GM21786 (cell line): ENCODE data around the gene VPS33A.
"Not testable (repeated sequence)": the region's sequence is repeated elsewhere in the genome, so short reads cannot be mapped to it uniquely, and the experiment has no call there.

ENCODE experiments used
- ATAC-seq: cut with Tn5 transposase; IDR thresholded peaks from one replicate; pipeline ENCODE4 v1.9.1; 2021; ENCODE audit not compliant: unreplicated experiment

VPS33A gene

DNA sequence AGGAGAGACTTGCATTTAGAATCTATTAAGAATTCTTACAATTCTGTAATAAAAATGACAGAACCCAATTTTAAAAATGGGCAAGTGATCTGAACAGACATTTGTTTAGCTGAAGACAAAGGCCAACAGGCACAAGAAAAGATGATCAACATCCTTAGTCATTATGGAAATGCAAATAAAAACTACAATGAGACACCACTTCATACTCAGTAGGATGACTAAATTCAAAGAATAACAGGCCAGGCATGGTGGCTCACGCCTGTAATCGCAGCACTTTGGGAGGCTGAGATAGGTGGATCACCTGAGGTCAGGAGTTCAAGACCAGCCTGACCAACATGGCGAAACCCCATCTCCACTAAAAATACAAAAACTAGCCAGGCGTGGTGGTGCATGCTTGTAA, 7.8 kb downstream of the VPS33A start:
- not testable (repeated sequence) for ATAC-seq

DNA sequence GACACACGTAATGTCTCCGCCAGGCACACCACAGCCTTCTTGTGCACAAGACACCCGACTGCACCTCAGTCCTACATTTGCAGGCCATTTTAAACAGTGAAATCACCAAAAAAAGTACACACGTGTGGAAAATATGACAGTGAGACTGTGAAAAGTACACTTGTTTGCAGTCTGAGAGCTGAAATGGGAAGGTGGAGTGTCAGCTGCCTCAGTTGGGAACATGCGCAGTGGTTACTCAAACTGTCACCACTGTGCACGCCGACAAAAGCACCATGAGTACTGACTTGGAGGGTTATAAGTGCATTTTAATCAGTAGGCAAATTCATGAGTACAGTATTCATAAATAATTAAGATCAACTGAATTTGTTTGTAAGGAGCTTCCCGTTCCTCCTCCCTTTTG, 15.8 kb downstream of the VPS33A start:
- ATAC-seq: no peak

DNA sequence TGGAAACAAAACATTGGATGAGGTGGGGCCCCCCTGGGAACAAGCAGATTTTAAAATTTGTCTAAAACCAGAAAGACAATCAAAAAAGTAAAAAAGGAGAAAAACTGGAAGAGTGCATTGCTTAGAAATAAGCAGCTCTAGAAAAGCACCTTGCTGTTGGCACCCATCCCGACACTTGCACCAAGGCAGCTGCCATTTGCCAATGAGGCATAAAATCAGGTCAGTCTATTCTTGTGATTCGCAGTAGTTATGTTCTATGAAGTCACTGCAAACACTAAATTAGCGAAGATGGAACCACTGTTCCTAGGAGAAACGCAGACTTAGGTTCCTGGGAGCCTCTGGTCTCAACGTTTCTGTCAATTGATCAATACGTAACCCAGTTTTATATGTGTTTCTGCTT, 16.2 kb downstream of the VPS33A start:
- ATAC-seq: no peak

DNA sequence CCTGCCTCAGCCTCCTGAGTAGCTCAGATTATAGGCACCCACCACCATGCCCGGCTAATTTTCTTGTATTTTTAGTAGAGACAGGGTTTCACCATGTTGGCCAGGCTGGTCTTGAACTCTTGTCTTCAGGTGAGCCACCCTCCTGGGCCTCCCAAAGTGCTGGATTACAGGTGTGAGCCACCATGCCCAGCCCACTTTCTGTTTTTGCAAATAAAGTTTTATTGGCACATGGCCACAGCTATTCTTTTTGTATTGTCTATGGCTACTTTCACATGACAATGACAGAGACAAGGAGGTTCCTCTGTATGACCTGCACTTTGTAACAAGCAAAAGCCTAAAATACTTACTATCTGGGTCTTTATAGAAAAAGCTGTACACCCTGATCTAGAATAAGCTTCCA, 20.7 kb downstream of the VPS33A start:
- ATAC-seq: no peak

DNA sequence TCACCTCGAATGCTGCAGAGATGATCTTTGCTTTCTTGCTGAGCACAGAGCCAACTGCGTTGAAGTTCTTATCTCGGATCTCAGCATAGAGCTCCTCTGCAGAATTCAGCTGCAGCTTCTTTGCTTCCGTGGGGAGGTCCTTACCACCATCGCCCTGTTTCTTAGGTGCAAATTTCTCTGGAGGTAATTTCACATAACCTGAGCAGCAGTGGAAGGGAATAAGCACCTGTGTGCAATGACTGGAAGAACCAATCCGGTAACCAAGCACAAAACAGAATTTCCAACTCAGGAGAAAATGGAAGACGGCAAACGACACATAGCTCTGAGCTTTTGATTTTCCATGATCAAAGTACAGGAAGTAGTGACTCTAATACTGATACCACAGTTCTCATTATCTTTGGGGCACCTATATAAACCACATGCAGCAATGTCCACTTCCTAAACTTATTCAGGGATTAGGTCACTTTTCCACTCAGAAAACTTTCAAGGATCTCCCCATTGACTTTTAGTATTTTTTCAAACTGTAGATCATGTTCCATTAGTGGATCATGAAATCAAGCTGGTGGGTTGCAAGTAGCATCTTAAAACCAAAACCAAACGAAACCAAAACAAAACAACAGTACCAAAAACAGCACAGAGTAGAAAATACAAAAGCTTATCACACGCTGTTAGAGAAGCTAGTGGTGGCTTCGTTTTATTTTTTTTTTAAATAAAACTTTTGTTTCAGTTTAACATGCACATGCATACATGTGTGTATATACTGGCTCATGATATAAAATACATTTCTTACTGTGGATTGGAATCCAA, 21.5 kb downstream of the VPS33A start:
- ATAC-seq: no peak

DNA sequence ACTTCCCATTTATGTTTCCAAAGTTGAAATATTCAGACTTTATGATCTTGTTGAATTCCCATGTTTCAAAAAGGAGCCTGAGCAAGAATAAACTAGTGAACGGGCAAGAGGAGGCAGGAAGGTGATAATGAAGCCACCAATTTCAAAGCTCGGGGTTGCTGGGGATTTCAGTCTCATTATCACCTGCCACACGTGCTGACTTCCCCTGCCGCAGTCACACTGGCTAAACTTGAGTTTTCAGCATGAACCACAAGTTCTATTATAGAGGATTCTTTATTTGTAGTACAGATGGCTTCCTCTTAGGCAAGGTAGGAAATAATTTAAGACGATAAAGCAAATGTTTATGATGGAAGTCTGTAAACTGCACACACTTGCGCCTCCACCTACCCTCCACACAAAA, 22.3 kb downstream of the VPS33A start:
- no peak for ATAC-seq

DNA sequence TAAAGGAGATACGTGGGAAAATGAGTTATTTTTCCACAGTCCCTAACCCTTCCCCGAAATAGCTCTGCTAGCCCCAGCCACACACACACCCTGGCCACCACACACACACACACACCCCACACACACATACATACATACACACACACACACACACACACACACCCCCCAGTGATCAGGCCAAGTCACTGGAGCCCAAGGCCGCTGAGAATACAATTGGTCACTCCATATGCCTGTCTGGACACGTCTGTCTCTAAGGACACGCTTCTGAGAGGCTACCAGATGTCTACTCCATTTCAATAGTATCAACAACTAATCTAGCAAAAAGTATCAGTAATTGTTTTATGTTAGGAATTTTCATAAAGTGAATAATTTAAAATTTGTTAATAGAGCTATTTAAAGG, 27.4 kb downstream of the VPS33A start:
- no peak for ATAC-seq

DNA sequence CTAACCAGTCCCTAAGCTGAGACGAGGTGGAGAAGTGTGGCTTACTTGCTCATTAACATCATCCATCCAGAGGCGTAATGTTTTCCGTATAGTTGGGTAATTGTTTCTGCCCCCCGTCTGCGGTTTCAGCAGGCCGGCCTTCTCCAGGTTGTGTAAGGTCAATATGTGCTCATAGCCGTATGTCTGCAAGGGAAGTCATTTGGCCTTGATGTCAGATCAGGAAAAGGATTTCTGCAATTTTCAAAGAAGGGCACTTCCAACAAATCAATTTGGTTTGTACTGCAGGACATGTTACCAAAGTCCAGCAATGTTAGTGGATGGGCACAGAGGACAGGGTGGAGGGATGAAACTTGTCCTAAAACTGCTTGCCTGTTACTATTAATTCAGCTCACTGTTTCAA, 30.6 kb downstream of the VPS33A start:
- ATAC-seq: no peak

DNA sequence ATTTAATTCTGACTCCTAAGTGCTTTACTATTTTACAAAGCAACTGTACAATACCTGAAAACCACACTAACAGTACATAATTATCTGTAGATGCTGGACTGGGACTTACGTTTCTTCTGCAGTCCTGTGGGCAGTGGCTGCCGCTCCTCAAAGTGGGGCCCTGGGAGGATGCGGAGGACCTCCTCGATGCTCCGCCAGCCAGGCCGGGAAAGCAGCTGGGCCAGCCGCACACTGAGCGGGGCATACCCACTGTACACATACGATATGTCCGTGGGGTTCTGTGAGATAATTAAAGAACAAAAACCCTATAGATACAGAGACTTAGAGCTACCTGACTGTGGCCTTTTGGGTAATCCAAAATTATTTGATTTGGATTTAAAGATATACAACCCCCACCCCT, 33.6 kb downstream of the VPS33A start:
- ATAC-seq: no peak

DNA sequence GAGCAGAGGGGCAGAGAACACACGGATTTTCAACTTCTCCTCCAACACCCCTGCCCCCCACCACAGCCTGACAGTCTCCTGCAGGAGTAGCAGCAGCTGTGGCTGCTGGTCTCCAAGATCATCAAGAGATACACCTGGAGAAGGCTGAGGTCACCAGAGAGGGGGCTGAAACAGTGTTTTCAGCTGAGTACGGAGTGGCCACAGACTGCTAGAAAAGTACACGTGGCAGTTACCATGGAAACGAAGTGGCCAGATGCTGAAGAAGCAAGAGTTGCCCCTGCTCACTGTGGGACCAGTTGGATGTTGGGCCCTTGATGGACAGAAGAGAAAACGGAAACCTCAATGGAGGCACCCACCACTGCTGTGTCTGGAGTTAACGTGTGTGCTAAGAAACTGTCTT, 35.5 kb downstream of the VPS33A start:
- no peak for ATAC-seq

DNA sequence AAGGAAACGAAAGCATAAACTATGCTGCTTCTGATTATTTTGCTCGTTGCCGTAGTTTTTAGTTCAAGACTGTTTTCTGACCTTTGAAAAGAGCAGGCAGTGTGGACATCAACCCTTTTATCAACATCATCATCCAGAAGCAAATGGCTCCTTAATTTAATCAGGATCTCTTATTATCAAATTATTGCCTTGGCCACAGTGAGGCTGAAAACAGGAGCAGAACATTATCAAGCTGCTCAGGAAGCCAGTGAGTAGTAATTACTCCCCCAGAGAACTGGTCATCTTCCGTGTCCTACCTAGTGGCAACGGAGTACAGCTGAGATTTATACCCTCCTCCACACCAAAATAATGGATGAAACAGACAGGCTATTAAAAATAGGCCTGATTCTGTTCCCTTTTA, 38.2 kb downstream of the VPS33A start:
- no peak for ATAC-seq

DNA sequence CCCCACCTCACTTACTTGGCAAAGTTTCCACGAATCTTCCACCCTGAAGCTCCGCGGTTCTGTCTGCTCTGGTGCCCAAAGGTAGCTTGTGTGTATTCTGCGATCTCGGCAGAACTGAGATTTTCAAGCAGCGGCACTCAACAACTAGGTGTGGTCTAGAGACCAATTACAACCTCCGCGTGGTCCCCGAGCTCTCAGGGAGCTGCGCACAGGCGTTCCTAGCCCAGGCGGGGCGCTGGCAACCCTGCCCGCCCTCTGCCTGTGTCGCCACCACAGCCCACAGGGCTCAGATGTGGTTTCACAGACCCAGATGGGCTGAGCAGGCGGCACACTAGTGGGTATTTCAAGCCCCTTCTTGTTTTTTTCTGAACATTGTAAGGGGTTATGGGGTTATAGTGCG, 39.0 kb downstream of the VPS33A start:
- ATAC-seq: no peak

DNA sequence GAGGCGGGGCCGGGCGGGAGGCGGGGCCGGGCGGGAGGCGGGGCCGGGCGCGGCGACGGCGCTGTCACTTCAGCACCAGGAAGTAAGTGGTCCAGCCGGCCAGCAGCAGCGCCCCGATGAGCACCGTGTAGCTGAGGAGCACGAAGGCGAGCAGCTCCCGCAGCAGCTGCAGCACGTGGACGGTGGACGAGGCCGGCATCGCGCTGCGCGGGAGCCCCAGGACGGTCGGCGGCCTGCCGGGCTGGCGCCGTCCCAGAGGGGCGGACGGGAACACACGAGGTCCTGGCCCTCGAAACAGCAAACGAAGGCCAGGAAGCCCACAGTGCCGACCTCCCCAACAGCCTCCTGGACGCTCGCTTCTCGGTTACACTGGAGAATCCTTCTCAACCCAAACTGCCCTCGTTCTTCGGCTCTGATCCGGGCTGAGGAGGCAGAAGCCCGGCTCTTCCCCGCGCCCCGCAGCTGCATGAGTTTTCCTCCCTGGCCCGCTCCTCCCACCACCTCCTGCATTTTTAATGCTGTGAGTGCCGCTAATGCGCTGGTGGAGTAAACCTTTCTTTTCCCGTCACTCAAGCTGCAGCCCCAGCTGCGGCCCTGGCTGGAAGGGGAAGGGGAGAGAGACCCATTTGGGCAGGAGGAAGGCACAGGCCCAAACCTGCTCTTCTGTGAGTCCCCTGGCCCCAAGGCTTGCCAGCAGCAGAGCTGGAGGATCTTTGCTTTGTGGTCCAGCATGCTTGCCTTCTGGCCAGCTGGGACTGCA, 39.7 kb downstream of the VPS33A start:
- no peak for ATAC-seq

DNA sequence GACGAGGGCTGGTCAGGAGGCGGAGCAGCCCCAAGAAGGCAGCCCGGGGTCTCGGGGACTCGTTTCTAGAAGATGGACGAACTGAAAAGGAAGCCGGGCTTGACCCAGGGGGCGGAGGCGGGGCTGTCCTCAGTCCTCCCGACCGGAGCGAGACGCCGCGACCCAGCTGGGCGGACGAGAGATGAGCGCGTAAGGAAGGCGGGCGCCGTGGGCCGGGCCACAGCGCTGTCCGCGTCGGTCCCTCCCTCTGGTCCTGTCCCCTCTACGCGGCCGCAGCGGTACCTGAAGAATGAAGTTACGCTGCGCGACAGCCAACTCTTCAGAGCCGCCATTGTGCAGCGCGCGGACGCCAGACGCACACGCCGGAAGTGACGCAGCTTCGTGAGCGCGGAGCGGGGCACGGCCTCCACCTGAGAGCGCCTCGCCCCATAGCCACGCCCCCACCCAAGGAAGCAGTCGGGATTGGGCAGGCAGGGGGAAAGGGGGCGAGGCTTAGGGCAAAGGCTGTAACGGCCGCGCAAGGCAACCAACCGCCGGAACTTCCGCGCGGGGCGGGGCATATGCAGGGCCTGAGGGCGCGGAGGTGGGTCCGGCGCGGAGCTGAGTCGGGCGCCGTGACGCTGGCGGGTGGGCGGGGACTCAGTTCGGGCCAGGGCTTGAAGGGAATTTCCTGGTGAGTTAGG, 40.5 kb downstream of the VPS33A start, which contains the start of gene DIABLO:
DIABLO (minus strand) TSS at position 370 of the 683 bp plus-strand sequence; CDS start at position 332, 38 bp downstream.
- ATAC-seq: peak; percentile 90

DNA sequence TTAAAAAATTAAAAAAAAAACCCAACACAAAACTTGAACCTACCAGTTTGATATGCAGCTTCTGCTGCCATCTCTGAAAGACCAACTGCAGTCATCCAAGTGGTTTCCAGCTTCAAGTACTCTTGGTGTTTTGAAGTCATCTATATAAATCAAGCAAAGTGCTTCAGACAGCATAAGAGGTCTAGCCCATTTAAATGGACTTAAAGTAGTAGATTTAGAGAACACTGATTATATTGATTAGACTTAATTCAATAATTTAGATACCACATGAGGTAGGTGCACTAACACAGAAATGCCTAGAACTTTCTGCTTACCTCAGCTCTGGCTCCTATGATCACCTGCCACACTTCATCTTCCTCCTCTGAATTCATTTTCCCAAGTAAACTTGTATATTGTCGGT, 49.8 kb downstream of the VPS33A start:
- ATAC-seq: no peak

DNA sequence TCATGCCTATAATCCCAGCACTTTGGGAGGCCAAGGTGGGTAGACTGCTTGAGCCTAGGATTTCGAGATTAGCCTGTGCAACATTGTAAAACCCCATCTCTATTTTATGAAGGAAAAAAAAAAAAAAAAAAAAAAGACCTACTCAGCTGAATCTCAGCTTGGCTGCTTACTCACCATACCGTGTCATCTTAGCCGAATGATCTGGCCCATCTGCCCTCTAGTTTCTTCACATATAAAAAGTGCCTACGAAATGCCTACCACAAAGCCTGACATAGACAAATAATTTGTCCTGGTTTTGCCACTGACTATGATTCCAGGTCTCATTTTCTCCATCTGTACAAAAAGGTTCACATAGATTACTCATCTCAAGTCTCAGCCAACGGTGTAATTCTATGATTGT, 50.5 kb downstream of the VPS33A start:
- ATAC-seq: no peak

DNA sequence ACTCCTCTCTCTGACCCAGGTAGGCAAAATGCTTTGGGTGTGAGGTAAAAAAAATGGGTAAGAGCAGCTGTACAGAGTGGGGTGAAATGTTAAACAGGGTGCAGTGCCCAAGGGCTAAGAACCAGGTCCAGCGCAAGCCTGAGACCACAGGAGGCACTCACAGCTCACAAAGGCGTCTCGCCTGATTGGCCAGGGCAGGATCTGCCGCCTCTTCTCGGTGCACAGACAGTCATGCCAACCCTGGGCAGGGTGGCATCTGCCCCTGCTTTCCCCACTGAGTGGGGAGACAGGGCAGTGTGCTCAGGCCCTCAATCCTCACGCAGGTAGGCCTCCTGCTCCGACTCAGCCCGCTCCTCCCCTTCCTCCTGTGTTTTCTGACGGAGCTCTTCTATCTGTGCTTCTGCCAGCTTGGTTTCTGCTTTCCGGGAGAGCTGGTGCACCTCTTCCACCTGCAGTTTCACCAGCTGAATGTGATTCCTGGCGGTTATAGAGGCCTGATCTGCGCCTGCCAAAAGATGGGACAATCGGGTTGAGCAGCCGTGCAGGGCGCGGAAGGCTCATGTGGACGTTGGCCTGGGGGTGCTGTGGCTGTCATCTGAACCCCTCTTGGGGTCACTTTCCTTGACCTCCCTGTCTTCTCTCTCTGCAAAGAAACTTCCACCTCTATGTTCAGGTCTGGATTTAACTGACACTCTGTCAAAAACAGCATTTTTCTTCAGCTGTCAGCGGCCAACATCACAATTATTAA, 58.0 kb downstream of the VPS33A start:
- no peak for ATAC-seq

DNA sequence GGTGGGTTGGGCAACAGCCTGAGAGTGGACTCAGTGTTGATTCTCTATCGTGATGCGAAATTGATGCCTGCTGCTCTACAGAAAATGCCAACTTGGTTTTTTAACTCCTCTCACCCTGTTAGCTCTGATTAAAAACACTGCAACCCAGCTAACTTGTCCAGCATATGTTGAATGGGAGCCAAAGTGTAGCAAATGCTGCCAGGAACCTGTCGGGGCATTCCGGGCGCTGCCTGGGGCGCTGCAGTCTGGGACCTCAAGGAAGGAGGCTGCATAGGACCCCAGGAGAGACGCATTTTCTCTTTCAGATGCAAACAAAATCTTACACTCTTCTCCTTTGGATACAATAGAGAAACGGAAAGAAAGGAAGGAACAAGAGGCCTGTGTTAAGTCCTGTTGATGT, 58.9 kb downstream of the VPS33A start:
- no peak for ATAC-seq

DNA sequence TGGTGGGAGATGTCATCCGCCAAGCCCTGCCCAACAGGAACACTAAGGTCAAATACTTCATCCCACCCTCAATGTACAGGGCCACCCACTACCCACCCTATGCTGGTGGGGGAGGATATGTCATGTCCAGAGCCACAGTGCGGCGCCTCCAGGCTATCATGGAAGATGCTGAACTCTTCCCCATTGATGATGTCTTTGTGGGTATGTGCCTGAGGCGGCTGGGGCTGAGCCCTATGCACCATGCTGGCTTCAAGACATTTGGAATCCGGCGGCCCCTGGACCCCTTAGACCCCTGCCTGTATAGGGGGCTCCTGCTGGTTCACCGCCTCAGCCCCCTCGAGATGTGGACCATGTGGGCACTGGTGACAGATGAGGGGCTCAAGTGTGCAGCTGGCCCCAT, 59.3 kb downstream of the VPS33A start:
- no peak for ATAC-seq

DNA sequence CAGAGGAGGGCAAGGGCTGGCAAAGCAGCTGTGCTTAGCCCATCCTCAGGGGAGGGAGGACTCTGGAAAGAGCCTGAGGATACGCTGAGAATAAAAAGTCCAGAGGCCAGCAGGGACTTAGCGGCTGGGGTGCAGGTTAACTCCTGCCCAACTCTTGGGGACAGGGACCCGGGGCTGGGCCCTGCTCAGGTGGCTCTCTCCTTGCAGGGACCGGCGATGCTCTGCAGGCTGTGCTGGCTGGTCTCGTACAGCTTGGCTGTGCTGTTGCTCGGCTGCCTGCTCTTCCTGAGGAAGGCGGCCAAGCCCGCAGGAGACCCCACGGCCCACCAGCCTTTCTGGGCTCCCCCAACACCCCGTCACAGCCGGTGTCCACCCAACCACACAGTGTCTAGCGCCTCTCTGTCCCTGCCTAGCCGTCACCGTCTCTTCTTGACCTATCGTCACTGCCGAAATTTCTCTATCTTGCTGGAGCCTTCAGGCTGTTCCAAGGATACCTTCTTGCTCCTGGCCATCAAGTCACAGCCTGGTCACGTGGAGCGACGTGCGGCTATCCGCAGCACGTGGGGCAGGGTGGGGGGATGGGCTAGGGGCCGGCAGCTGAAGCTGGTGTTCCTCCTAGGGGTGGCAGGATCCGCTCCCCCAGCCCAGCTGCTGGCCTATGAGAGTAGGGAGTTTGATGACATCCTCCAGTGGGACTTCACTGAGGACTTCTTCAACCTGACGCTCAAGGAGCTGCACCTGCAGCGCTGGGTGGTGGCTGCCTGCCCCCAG, 60.0 kb downstream of the VPS33A start:
- no peak for ATAC-seq
